Liver (tissue), 3 donors: Measurements from ENCODE around the gene SLC30A10.
"Not testable (repeated sequence)": the region's sequence is repeated elsewhere in the genome, so short reads cannot be mapped to it uniquely, and the experiment has no call there.

Experiments
- CTCF ChIP-seq: fragments of 150-350 bp; IDR thresholded peaks from 2 replicates; pipeline ENCODE4 v1.5.1; 2017; ENCODE audit warnings: improper control_type of control experiment, low read depth, low read length; ENCODE audit not compliant: missing input control
- EGR1 ChIP-seq, 2 donors: IDR thresholded peaks; 2 replicates each; pipeline ENCODE4 v1.6.1; 2016 to 2018; ENCODE audit warnings: antibody characterized with exemption in 2 of 2, low read depth in 2 of 2
- YY1 ChIP-seq: IDR thresholded peaks from 2 replicates; pipeline ENCODE4 v1.6.1; 2016; ENCODE audit warnings: antibody characterized with exemption, mild to moderate bottlenecking
- donor health status: healthy.
- donor health status: healthy.

GRCh38 chr1:219892271-219892670, 36.1 kb downstream of the SLC30A10 start:
- not testable (repeated sequence) for TF ChIP-seq CTCF; EGR1 (IDR thresholded peaks at IDR 0.05; ENCODE audit: low read depth in 2 of 2); YY1
